GM21360 (cell line): ENCODE data around the gene GKN1.

ENCODE experiments used
- ATAC-seq: cut with Tn5 transposase; IDR thresholded peaks from one replicate; pipeline ENCODE4 v1.9.1; 2021; ENCODE audit warnings: mild to moderate bottlenecking, moderate library complexity; ENCODE audit not compliant: unreplicated experiment

GKN1 gene

GRCh38 chr2:69001879-69002278 is 27.4 kb downstream of the GKN1 start:
- no peak for ATAC-seq

- no peak for ATAC-seq
Observed at GRCh38 chr2:69003731-69004130, 29.3 kb downstream of the GKN1 start.

- no peak for ATAC-seq
Observed at GRCh38 chr2:69007169-69007568, 32.7 kb downstream of the GKN1 start.

GRCh38 chr2:69007603-69008002 is 33.2 kb downstream of the GKN1 start:
- ATAC-seq = no peak

- no peak for ATAC-seq
Observed at GRCh38 chr2:69010437-69011194, 36.2 kb downstream of the GKN1 start.

GRCh38 chr2:69011611-69012157 is 37.2 kb downstream of the GKN1 start:
- no peak for ATAC-seq

GRCh38 chr2:69012310-69013141 is 38.1 kb downstream of the GKN1 start:
- no peak for ATAC-seq

- ATAC-seq = no peak
Observed at GRCh38 chr2:69013142-69013839, 38.9 kb downstream of the GKN1 start, which contains the start of gene ANTXR1. TSS of gene ANTXR1 (plus strand) at chr2:69013179. CDS start at chr2:69013500, 321 bp downstream.

GRCh38 chr2:69013840-69014821 is 39.7 kb downstream of the GKN1 start:
- ATAC-seq = no peak

GRCh38 chr2:69017080-69017479 is 42.6 kb downstream of the GKN1 start:
- ATAC-seq = no peak

- no peak for ATAC-seq
Observed at GRCh38 chr2:69017835-69018234, 43.4 kb downstream of the GKN1 start.

GRCh38 chr2:69018678-69019095 is 44.3 kb downstream of the GKN1 start:
- no peak for ATAC-seq

GRCh38 chr2:69020496-69021426 is 46.3 kb downstream of the GKN1 start:
- ATAC-seq = no peak

GRCh38 chr2:69021727-69022126 is 47.3 kb downstream of the GKN1 start:
- no peak for ATAC-seq

- ATAC-seq = no peak
Observed at GRCh38 chr2:69022548-69022947, 48.1 kb downstream of the GKN1 start.

- ATAC-seq = no peak
Observed at GRCh38 chr2:69023236-69023635, 48.8 kb downstream of the GKN1 start.

GRCh38 chr2:69026026-69026425 is 51.6 kb downstream of the GKN1 start:
- no peak for ATAC-seq

GRCh38 chr2:69026691-69027459 is 52.4 kb downstream of the GKN1 start:
- no peak for ATAC-seq
